ENCODE results near the gene GRM8.

The GRM8 gene

DNA sequence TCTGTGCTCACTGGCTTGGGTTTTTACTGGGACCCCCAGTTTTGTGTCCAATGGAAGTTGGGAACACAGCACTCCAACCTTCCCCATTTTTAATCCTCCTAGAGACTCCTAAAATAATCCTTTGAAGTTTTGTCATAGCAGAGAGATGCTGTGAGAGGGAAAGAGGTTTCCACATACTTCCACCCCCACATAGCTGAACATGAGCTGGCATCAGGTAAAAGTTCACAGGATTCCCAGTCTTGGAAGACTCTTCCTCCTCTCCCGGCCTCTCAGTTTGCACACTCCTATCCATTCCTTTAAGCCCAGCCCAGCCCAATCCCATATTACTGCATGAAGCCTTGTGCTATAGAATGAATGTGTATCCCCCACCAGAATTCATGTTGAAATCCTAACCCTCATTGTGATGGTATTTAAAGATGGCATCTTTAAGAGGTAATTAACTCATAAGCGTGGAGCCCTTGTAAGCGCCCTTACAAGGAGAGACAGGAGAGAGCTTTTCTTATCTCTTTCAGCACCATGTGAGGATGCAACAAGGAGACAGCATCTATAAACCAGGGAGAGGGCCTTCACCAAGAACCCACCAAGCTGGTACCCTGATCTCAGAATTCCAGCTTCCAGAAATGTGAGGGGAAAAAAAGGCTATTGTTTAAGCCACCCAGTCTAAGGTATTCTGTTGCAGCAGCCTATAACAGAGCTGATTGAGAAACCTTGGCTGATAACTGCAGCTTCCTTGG, 22.4 kb downstream of the GRM8 start:
- no peak for DNase-seq

GRCh38 chr7:127226685-127227374, 25.9 kb downstream of the GRM8 start:
- no peak for DNase-seq

GRCh38 chr7:127221731-127222130, 31.0 kb downstream of the GRM8 start:
- DNase-seq: no peak

GRCh38 chr7:127214956-127215718, 37.6 kb downstream of the GRM8 start:
- DNase-seq: no peak

GRCh38 chr7:127209886-127210285, 42.9 kb downstream of the GRM8 start:
- DNase-seq: no peak

- DNase-seq: no peak
These were observed 43.9 kb downstream of the GRM8 start for GRCh38 chr7:127208860-127209259.

DNA sequence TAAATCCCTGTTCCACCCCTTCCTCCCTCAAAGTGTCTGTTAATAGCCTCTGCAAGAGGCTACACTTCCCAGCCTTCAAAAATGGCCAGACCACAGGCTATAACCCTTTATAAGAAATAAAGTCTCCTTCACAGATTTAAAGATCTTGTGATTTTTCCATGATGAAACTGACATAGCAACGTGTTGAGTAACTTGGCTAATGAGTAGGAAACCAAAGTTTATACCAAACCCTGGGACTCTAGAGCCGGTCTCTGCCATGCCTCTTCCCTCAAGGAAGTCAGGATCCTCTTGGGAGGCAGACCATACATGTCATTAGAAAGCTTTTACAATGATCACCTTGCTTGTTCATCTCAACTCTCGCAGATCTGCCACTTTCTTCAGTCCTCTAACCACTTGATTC, 44.4 kb downstream of the GRM8 start:
- no peak for DNase-seq

DNA sequence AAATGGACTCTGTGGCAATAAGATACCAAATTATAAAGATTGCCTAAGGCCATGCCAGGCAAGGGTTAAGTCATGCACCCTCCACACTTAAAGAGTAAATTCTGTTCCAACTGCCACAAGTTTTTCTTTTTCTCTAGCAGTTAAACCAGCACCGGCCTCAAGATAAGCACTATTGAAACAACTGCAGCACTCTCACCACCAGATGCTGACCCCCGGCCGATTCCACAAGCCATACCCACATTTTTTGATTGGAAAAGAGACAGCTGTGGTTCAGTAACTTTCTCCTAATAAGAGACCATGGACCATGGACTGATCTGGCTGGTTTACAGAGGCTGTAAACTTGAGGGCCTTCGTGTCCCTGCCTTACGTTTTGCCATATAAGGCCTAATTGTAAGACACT, 44.9 kb downstream of the GRM8 start:
- no peak for DNase-seq

GRCh38 chr7:127207230-127207629, 45.5 kb downstream of the GRM8 start:
- DNase-seq: no peak

- DNase-seq: no peak
These were observed 58.2 kb downstream of the GRM8 start for GRCh38 chr7:127194571-127194970.

- DNase-seq: peak; percentile 77
These were observed 62.9 kb downstream of the GRM8 start for GRCh38 chr7:127189886-127190285.

DNA sequence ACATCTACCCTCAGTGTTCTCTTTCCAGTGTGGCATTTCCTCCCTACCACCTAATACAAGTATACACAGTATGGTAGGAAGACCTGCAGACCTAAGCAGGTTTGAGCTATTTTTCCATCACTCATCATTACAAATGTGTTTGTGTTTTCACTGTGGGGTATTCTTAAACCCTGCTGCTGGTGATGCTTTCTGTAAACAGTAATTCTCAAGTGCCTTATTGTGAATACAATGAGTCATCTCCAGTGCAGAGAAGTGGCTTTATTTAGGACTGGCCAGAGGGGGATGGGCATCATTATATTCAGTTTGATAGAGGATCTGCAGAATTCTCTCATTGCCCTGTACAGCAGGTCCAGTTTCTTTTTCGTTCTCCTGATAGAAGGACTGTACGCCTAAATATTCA, 63.7 kb downstream of the GRM8 start:
- no peak for DNase-seq

- no peak for DNase-seq
These were observed 65.0 kb downstream of the GRM8 start for GRCh38 chr7:127187740-127188139.

DNA sequence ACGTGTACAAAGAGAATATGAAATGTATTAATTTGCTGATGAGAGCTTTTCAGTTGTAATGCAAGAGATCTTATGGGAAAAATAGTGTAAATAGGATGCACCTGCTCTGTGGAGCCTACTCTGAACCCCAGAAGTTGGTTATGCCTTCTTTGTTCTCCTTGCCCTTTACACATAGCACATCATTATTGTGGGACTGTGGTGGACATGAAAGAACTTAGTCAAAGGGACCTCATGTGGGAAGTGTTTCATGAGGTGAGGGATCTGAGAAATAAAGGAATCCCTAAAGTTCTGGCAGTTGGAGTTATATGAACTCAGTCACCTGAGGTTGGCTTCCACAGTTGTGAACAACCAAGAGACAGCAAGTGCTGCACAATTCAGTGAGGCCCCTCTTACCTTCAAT, 66.1 kb downstream of the GRM8 start:
- no peak for DNase-seq

GRCh38 chr7:127177156-127177555, 75.6 kb downstream of the GRM8 start:
- no peak for DNase-seq

- DNase-seq: no peak
These were observed 90.4 kb downstream of the GRM8 start for GRCh38 chr7:127162366-127162765.

DNA sequence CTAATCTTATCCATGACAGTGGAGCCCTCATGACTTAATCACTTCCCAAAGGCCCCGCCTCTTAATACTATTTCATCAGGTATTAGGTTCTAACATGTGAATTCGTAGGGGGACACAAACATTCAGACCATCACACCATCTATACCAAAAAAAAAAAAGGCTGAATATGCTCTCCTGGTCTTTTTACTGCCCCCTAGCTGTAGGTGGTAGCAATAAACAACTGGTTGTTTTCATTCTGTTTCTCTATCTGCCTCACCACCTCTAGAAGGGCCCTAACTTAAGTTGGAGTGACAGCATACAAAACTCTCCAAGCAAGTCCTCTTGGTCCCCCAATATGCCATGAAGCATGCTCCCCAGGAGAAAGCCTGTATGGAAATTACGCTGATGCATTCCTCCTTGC, 94.1 kb downstream of the GRM8 start:
- DNase-seq: no peak

DNA sequence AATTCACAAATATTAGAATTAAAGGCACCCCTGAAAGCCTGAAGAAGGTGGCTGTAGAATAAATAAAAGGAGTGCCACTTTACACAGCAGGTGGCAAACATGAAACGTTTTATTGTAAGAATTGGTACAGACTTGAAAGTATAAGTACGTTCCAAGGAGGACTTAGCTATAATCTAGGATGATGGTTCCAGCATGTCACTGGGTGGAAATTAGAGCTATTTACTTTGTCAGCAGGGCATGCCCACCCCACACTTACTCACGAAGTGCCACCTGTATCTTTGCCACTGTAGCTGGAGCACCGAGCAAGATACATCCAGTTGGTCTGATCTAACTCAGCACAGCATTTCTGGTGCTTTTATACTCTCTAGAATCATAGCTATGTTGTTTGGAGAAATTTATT, 97.8 kb downstream of the GRM8 start:
- DNase-seq: no peak

- DNase-seq: no peak
These were observed 98.6 kb downstream of the GRM8 start for GRCh38 chr7:127154101-127154500.

GRCh38 chr7:127153315-127153714, 99.4 kb downstream of the GRM8 start:
- no peak for DNase-seq

DNA sequence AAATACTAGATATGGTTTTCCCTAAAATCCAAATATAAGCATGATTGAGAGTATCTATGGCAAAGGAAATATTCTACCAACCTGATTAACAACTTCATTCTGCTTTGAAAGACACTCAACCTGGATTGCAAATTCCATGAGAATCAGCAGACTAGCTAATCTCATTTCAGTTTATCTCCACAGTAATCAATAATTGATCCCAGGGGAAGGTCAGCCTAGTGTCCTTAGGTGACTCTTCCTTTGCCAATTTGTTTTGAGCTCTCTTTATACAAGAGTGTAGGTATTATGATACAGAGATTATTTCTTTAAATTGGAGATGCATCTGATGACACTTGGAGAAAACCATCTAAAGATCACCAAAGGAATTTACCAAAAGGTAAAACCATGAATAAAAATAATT, 100.3 kb downstream of the GRM8 start:
- no peak for DNase-seq

GRCh38 chr7:127151379-127151778, 101.4 kb downstream of the GRM8 start:
- DNase-seq: no peak

DNA sequence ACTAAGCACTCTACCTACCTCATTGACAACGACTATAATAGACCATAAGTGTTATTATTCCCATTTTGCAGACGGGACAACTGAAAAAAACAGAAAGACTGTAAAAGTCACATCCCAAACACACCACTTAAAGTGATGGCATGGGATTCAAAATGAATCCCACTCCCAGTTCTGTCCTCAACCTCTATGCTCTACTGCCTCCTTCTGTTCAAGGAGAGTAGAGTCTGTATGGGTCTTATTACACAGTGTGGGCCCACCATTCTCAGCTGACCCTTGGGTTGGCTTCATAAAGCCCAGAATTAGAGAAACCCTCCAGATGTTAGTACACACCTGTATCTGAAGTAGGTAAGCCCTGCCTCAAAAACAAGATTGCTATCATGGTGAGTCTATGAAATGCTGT, 102.2 kb downstream of the GRM8 start:
- no peak for DNase-seq

Measured in islet precursor cell (in vitro differentiated cells).